HFFc6 (cell line): ENCODE measurements around the gene STK39. TPM values are rescaled to one million over a fixed set of nuclear protein-coding genes. Genes with fewer than 3 reads are reported as not detected.

Source experiments
- DNase-seq: peaks from one replicate; pipeline ENCODE4 v3.0.0-alpha.2; 2018
- H3K27ac Mint-ChIP-seq: 2 replicates; pipeline ENCODE4 v1.8.0; 2020; ENCODE audit warnings: mild to moderate bottlenecking, mixed read lengths
- H3K27me3 Mint-ChIP-seq: 2 replicates; pipeline ENCODE4 v1.8.0; 2021; ENCODE audit warnings: mild to moderate bottlenecking, moderate library complexity, mixed read lengths; ENCODE audit not compliant: insufficient read depth
- H3K36me3 Mint-ChIP-seq: 2 replicates; pipeline ENCODE4 v1.8.0; 2021; ENCODE audit warnings: low read depth, mixed read lengths
- H3K4me1 Mint-ChIP-seq: 2 replicates; pipeline ENCODE4 v1.8.0; 2020; ENCODE audit warnings: low read depth, mixed read lengths
- H3K4me3 Mint-ChIP-seq: 2 replicates; pipeline ENCODE4 v1.8.0; 2020; ENCODE audit warnings: mild to moderate bottlenecking, moderate library complexity, mixed read lengths
- H3K9me3 Mint-ChIP-seq: 2 replicates; pipeline ENCODE4 v1.8.0; 2020; ENCODE audit warnings: mild to moderate bottlenecking, mixed read lengths
- CTCF ChIP-seq: fragments of 200-600 bp; sonication (generic); IDR thresholded peaks from 2 replicates; pipeline ENCODE4 v1.5.0; 2021; ENCODE audit warnings: antibody characterized with exemption, mild to moderate bottlenecking
- total RNA-seq, 6 experiments: library from RNA; stranded (reverse); fragmentation: NEBNext Ultra II Directional; extraction: Animal tissue kit (Norgen Biotek cat#: 25700); gene quantifications; 2 replicates in 1 of 6; 3 replicates in 5 of 6; pipeline ENCODE4 v1.2.3, GENCODE V29; 2021

STK39 gene
- total RNA-seq, 6 experiments from 2014 or later = 27.7 to 36.4 (median 33.4) TPM

- Mint-ChIP-seq H3K27ac (no peak overlapping the region), H3K4me1 (peaks cover 30% of the 10 kb centered on the region), H3K4me3 (no peak overlapping the region), H3K9me3 (peaks cover 18% of the 10 kb centered on the region), H3K36me3 (peaks cover 8% of the 10 kb centered on the region; the same call in 1 of the 2 replicates), H3K27me3 (no peaks in the 10 kb centered on the region; the same call in 1 of the 2 replicates)
- no peak for DNase-seq
- TF ChIP-seq CTCF = no peak
Measured at GRCh38 chr2:168256448-168256847, 9.1 kb upstream of the STK39 start.

- no peak for DNase-seq
- Mint-ChIP-seq H3K9me3 (peaks cover 18% of the 10 kb centered on the region), H3K27me3 (no peaks in the 10 kb centered on the region; the same call in 1 of the 2 replicates), H3K27ac (no peak overlapping the region), H3K36me3 (peaks cover 8% of the 10 kb centered on the region; the same call in 1 of the 2 replicates), H3K4me3 (no peak overlapping the region), H3K4me1 (peaks cover 31% of the 10 kb centered on the region)
- TF ChIP-seq CTCF = no peak
Measured at GRCh38 chr2:168255866-168256265, 8.5 kb upstream of the STK39 start.

- DNase-seq = no peak
- Mint-ChIP-seq H3K27me3 (no peaks in the 10 kb centered on the region; the same call in 1 of the 2 replicates), H3K4me1 (peaks cover 31% of the 10 kb centered on the region), H3K27ac (peak overlapping the region; percentile 70), H3K9me3 (peaks cover 18% of the 10 kb centered on the region), H3K36me3 (peaks cover 8% of the 10 kb centered on the region; the same call in 1 of the 2 replicates), H3K4me3 (peak overlapping the region; percentile 9; the same call in 1 of the 2 replicates)
- TF ChIP-seq CTCF = no peak
Measured at GRCh38 chr2:168255103-168255502, 7.7 kb upstream of the STK39 start.

GRCh38 chr2:168254158-168254935, 7.0 kb upstream of the STK39 start:
- H3K4me3 Mint-ChIP-seq = peak overlapping the region; percentile 9

GRCh38 chr2:168253379-168253778, 6.0 kb upstream of the STK39 start:
- DNase-seq = no peak
- no peaks in the 10 kb centered on the region; the same call in 1 of the 2 replicates for H3K27me3 Mint-ChIP-seq
- H3K4me1 Mint-ChIP-seq = peaks cover 35% of the 10 kb centered on the region
- TF ChIP-seq CTCF = no peak
- H3K36me3 Mint-ChIP-seq = no peaks in the 10 kb centered on the region
- H3K9me3 Mint-ChIP-seq = 0 out of 2 replicates have a peak, but pooled peaks cover 3% of the 10 kb centered on the region
- no peak overlapping the region for H3K4me3 Mint-ChIP-seq
- H3K27ac Mint-ChIP-seq = no peak overlapping the region

More at GRCh38 chr2:168254158-168254935, 7.0 kb upstream of the STK39 start:
- H3K27me3 Mint-ChIP-seq = no peaks in the 10 kb centered on the region; the same call in 1 of the 2 replicates
- peaks cover 13% of the 10 kb centered on the region for H3K9me3 Mint-ChIP-seq
- H3K27ac Mint-ChIP-seq = peak overlapping the region; percentile 70
- peak; percentile 33; the same call in 1 of the 2 replicates for TF ChIP-seq CTCF
- peaks cover 31% of the 10 kb centered on the region for H3K4me1 Mint-ChIP-seq
- peaks cover 8% of the 10 kb centered on the region; the same call in 1 of the 2 replicates for H3K36me3 Mint-ChIP-seq
- peak; percentile 70 for DNase-seq
